KMS-11 (cell line): Measurements from ENCODE around the gene APOO.

ENCODE experiments used
- H2AFZ ChIP-seq: fragments of 200-600 bp; sonication (generic); 2 replicates; pipeline ENCODE4 v1.6.1; 2016; ENCODE audit warnings: antibody characterized with exemption, mixed run types, low read depth
- H3K27ac ChIP-seq: fragments of 200-600 bp; sonication (generic); 2 replicates; pipeline ENCODE4 v1.6.1; 2016; ENCODE audit warnings: mild to moderate bottlenecking, mixed run types
- H3K27me3 ChIP-seq: fragments of 200-600 bp; sonication (generic); 2 replicates; pipeline ENCODE4 v1.6.1; 2017; ENCODE audit warnings: mild to moderate bottlenecking, low read depth, mixed run types, moderate library complexity; ENCODE audit not compliant: insufficient read depth
- H3K36me3 ChIP-seq: fragments of 200-600 bp; sonication (generic); 2 replicates; pipeline ENCODE4 v1.6.1; 2017; ENCODE audit warnings: mild to moderate bottlenecking, mixed run types; ENCODE audit not compliant: insufficient read depth
- H3K4me1 ChIP-seq: fragments of 200-600 bp; sonication (generic); 2 replicates; pipeline ENCODE4 v1.6.1; 2016; ENCODE audit warnings: mild to moderate bottlenecking, low read depth, mixed run types; ENCODE audit not compliant: poor library complexity, severe bottlenecking
- H3K4me2 ChIP-seq: fragments of 200-600 bp; sonication (generic); 2 replicates; pipeline ENCODE4 v1.7.0; 2016; ENCODE audit warnings: mild to moderate bottlenecking, mixed run types
- H3K4me3 ChIP-seq: fragments of 200-600 bp; sonication (generic); IDR thresholded peaks from 2 replicates; pipeline ENCODE4 v1.6.1; 2017; ENCODE audit warnings: low read depth, low read length, mixed read lengths; ENCODE audit not compliant: insufficient read depth
- H3K79me2 ChIP-seq: fragments of 200-600 bp; sonication (generic); 2 replicates; pipeline ENCODE4 v1.6.1; 2016; ENCODE audit warnings: low read depth, mixed run types; ENCODE audit not compliant: insufficient read depth
- H3K9ac ChIP-seq: fragments of 200-600 bp; sonication (generic); 2 replicates; pipeline ENCODE4 v1.6.1; 2016; ENCODE audit warnings: mild to moderate bottlenecking, mixed run types
- H4K20me1 ChIP-seq: fragments of 200-600 bp; sonication (generic); 2 replicates; pipeline ENCODE4 v1.6.1; 2016; ENCODE audit warnings: mild to moderate bottlenecking, mixed run types; ENCODE audit not compliant: insufficient read depth
- TF ChIP-seq, protein P1 (sequence below): fragments of 200-600 bp; sonication (generic); conservative IDR thresholded peaks from 2 replicates; pipeline ENCODE4 v1.6.1; 2017; ENCODE audit warnings: low read depth, mild to moderate bottlenecking, antibody characterized with exemption, low read length, moderate library complexity, mixed read lengths

Gene APOO

DNA sequence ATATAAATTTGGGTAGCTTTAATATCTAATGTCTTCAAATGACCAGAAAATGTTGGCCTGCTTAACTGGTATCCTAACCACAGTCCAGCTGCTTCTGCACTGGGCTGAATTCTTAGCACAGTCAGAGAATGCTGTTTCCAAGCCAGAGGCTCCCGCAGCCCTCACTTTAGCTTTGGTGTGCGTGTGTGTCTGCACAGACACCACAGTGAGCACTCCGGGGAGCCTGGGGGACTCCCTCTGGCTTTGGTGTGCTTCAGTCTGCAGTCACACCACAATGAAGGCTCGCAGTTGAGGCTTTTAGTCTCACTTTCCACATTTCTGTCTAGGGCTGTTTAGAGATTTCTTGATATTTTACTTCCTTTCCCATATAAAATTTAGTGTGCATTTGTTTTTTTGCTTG lies 53.6 kb downstream of the APOO start:
- Histone ChIP-seq H3K36me3 (no peaks in the 10 kb centered on the region), H3K27me3 (no peaks in the 10 kb centered on the region), H3K4me2 (no peak overlapping the region), H4K20me1 (no peaks in the 10 kb centered on the region), H3K4me1 (no peaks in the 10 kb centered on the region), H3K9ac (no peak overlapping the region), H3K27ac (no peak overlapping the region), H3K4me3 (no peak overlapping the region), H3K79me2 (no peaks in the 10 kb centered on the region), H2AFZ (no peak overlapping the region)
- TF ChIP-seq, protein P1, sequence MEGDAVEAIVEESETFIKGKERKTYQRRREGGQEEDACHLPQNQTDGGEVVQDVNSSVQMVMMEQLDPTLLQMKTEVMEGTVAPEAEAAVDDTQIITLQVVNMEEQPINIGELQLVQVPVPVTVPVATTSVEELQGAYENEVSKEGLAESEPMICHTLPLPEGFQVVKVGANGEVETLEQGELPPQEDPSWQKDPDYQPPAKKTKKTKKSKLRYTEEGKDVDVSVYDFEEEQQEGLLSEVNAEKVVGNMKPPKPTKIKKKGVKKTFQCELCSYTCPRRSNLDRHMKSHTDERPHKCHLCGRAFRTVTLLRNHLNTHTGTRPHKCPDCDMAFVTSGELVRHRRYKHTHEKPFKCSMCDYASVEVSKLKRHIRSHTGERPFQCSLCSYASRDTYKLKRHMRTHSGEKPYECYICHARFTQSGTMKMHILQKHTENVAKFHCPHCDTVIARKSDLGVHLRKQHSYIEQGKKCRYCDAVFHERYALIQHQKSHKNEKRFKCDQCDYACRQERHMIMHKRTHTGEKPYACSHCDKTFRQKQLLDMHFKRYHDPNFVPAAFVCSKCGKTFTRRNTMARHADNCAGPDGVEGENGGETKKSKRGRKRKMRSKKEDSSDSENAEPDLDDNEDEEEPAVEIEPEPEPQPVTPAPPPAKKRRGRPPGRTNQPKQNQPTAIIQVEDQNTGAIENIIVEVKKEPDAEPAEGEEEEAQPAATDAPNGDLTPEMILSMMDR = no peak

DNA sequence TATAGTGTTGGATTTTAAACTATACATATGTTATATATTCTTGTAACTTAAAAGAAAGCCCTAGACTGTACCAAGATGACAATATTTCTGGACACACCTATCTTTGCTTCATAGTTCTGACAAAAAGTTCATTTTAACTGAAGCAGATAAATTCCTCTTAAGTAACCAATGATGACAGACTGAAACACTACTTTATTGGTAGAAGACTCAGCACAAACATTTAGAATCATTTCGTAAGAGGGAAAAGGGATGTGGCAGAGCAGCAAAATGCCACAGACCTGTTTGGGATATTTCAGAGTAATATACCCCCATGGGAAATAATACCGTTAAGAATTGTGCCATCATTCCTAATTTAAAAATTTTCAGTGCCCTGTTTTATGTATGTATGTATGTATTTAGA lies 56.2 kb downstream of the APOO start:
- no peaks in the 10 kb centered on the region for H3K27me3 ChIP-seq
- no peaks in the 10 kb centered on the region for H3K36me3 ChIP-seq
- no peaks in the 10 kb centered on the region for H4K20me1 ChIP-seq
- H3K4me3 ChIP-seq = no peak overlapping the region
- no peak overlapping the region for H3K27ac ChIP-seq
- H3K9ac ChIP-seq = no peak overlapping the region
- H3K4me1 ChIP-seq = no peaks in the 10 kb centered on the region
- H3K4me2 ChIP-seq = no peak overlapping the region
- TF ChIP-seq, protein P1 = no peak
- H2AFZ ChIP-seq = no peak overlapping the region
- H3K79me2 ChIP-seq = no peaks in the 10 kb centered on the region

DNA sequence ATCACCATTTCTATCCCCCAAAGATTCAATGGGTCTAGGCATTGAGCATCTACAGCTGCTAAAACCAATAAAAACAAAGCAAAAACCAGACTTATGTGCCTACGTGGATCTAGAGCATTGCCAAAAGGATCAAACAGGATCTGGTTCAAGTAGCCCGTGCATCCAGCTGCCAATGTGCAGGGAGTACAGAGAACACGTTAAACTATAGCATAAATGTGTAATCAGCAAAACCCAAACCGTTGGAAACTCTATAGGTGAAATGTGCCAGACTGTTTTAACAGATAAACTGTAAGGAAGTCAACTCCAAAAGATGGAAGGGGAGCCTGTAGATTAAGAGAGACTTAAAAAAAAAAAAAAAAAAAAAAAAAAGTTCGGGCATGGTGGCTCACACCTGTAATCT lies 58.5 kb downstream of the APOO start:
- no peaks in the 10 kb centered on the region for H3K4me1 ChIP-seq
- no peak overlapping the region for H3K4me3 ChIP-seq
- H2AFZ ChIP-seq = no peak overlapping the region
- no peaks in the 10 kb centered on the region for H3K36me3 ChIP-seq
- H3K79me2 ChIP-seq = no peaks in the 10 kb centered on the region
- H4K20me1 ChIP-seq = no peaks in the 10 kb centered on the region
- no peaks in the 10 kb centered on the region for H3K27me3 ChIP-seq
- H3K4me2 ChIP-seq = no peak overlapping the region
- TF ChIP-seq, protein P1 = no peak
- H3K27ac ChIP-seq = no peak overlapping the region
- no peak overlapping the region for H3K9ac ChIP-seq

DNA sequence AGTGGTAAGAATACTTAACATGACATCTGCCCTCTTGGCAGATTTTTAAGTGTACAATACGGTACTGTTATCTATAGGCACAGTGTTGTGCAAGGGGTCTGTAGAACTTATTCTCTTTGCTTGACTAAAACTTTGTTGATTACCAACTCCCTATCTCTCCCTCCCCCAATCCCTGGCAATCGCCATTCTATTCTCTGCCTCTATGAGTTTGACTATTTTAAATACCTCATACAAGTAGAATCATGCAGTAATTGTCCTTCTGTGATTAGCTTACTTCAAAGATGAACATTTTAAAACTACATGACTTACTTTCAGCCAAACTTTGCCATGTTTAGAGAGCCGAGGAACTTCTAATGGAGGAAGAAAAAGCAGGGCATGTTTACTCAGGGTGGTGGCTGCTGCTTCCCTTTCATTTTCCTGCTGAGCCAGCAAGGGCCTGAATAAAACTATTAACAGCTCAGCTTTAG lies 62.4 kb downstream of the APOO start:
- H2AFZ ChIP-seq = no peak overlapping the region
- H3K27me3 ChIP-seq = no peaks in the 10 kb centered on the region
- H3K4me3 ChIP-seq = no peak overlapping the region
- TF ChIP-seq, protein P1 = no peak
- no peaks in the 10 kb centered on the region for H4K20me1 ChIP-seq
- H3K4me1 ChIP-seq = no peaks in the 10 kb centered on the region
- H3K4me2 ChIP-seq = no peak overlapping the region
- H3K9ac ChIP-seq = no peak overlapping the region
- no peaks in the 10 kb centered on the region for H3K36me3 ChIP-seq
- H3K79me2 ChIP-seq = no peaks in the 10 kb centered on the region
- no peak overlapping the region for H3K27ac ChIP-seq
